HepG2 (cell line): ENCODE data around the gene SRRM1.

Source experiments
- CREB1 ChIP-seq, 2 experiments: fragments of 450-650 bp in 1 of 2; IDR thresholded peaks; 2 replicates each; pipeline ENCODE4 v1.6.1; 2016 to 2017; ENCODE audit warnings: control low read depth in 1 of 2, mild to moderate bottlenecking in 1 of 2, missing compliant biosample characterization in 1 of 2, missing genetic modification characterization in 1 of 2
- DNMT1 ChIP-seq: sonication (generic); formaldehyde crosslinking; IDR thresholded peaks from 2 replicates; pipeline ENCODE4 v1.5.1; 2020; ENCODE audit warnings: mild to moderate bottlenecking, missing genetic modification reagents
- GATAD2A ChIP-seq: IDR thresholded peaks from 2 replicates; pipeline ENCODE4 v1.6.1; 2016
- TCF7 ChIP-seq: sonication (generic); IDR thresholded peaks from 2 replicates; pipeline ENCODE4 v1.6.1; 2016; ENCODE audit warnings: antibody characterized with exemption, low read depth
- ZNF530 ChIP-seq: sonication (generic); formaldehyde crosslinking; IDR thresholded peaks from 2 replicates; pipeline ENCODE4 v1.5.0; 2020; ENCODE audit warnings: low read depth, mild to moderate bottlenecking, missing genetic modification reagents
- TF ChIP-seq, protein P1 (sequence below): sonication (generic); formaldehyde crosslinking; IDR thresholded peaks from 2 replicates; pipeline ENCODE4 v1.5.0; 2020; ENCODE audit warnings: missing genetic modification reagents, mild to moderate bottlenecking, borderline replicate concordance
- TF ChIP-seq, protein P2 (sequence below): sonication (generic); formaldehyde crosslinking; IDR thresholded peaks from 2 replicates; pipeline ENCODE4 v1.5.0; 2020; ENCODE audit warnings: mild to moderate bottlenecking, missing genetic modification reagents, moderate library complexity
- TF ChIP-seq, protein P3 (sequence below): sonication (generic); formaldehyde crosslinking; IDR thresholded peaks from 2 replicates; pipeline ENCODE4 v1.5.0; 2020; ENCODE audit warnings: missing genetic modification reagents
- TF ChIP-seq, protein P4 (sequence below): sonication (generic); formaldehyde crosslinking; IDR thresholded peaks from 2 replicates; pipeline ENCODE4 v1.4.0; 2020; ENCODE audit warnings: mild to moderate bottlenecking, missing genetic modification reagents

DNA sequence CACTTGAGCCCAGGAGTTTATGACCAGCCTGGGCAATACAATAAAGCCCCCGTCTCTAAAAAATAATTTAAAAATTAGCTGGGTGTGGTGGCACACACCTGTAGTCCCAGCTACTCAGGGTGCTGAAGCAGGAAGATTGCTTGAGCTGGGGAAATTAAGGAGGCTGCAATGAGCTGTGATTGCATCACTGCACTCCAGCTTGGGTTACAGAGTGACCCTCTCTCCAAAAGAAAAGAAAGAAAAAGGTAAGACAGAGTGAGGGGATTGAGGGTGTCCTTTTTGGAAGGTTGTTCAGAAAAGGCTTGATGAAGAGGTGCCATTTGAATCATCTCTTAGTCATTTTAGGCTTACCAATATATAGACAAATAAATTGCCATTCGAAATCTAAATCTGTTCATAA is 4.0 kb upstream of the SRRM1 start:
- TF ChIP-seq ZNF530 (CRISPR knock-in tag) (no peak), TCF7 (no peak), DNMT1 (CRISPR knock-in tag) (no peak), GATAD2A (CRISPR knock-in tag) (no peak), CREB1 (IDR thresholded peaks at IDR 0.05) (no peak), CREB1 (CRISPR knock-in tag; IDR thresholded peaks at IDR 0.05) (no peak)
- TF ChIP-seq, protein P1, sequence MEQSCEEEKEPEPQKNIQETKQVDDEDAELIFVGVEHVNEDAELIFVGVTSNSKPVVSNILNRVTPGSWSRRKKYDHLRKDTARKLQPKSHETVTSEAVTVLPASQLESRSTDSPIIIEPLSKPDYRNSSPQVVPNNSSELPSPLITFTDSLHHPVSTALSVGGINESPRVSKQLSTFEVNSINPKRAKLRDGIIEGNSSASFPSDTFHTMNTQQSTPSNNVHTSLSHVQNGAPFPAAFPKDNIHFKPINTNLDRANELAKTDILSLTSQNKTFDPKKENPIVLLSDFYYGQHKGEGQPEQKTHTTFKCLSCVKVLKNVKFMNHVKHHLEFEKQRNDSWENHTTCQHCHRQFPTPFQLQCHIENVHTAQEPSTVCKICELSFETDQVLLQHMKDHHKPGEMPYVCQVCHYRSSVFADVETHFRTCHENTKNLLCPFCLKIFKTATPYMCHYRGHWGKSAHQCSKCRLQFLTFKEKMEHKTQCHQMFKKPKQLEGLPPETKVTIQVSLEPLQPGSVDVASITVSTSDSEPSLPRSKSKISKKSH (CRISPR knock-in tag) = no peak
- TF ChIP-seq, protein P2, sequence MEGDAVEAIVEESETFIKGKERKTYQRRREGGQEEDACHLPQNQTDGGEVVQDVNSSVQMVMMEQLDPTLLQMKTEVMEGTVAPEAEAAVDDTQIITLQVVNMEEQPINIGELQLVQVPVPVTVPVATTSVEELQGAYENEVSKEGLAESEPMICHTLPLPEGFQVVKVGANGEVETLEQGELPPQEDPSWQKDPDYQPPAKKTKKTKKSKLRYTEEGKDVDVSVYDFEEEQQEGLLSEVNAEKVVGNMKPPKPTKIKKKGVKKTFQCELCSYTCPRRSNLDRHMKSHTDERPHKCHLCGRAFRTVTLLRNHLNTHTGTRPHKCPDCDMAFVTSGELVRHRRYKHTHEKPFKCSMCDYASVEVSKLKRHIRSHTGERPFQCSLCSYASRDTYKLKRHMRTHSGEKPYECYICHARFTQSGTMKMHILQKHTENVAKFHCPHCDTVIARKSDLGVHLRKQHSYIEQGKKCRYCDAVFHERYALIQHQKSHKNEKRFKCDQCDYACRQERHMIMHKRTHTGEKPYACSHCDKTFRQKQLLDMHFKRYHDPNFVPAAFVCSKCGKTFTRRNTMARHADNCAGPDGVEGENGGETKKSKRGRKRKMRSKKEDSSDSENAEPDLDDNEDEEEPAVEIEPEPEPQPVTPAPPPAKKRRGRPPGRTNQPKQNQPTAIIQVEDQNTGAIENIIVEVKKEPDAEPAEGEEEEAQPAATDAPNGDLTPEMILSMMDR = no peak
- TF ChIP-seq, protein P3, sequence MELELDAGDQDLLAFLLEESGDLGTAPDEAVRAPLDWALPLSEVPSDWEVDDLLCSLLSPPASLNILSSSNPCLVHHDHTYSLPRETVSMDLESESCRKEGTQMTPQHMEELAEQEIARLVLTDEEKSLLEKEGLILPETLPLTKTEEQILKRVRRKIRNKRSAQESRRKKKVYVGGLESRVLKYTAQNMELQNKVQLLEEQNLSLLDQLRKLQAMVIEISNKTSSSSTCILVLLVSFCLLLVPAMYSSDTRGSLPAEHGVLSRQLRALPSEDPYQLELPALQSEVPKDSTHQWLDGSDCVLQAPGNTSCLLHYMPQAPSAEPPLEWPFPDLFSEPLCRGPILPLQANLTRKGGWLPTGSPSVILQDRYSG = no peak
- TF ChIP-seq, protein P4, sequence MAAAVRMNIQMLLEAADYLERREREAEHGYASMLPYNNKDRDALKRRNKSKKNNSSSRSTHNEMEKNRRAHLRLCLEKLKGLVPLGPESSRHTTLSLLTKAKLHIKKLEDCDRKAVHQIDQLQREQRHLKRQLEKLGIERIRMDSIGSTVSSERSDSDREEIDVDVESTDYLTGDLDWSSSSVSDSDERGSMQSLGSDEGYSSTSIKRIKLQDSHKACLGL (CRISPR knock-in tag) = no peak
